ENCODE measurements around the gene EFL1. TPM values are rescaled to one million over a fixed set of nuclear protein-coding genes. Genes with fewer than 3 reads are reported as not detected.

The EFL1 gene
- total and polyA plus RNA-seq, 2 of the 4 experiments (the other 2 are of a cell fraction), result 10.1 to 24.6 TPM

- Histone ChIP-seq H3K79me1 (ENCODE audit: low read depth in 1 of 2, low read length in 2 of 2) (peaks cover 5 to 29% of the 10 kb centered on the region in 2 experiments; a peak in 3 of 4 replicates), H3K36me3 (ENCODE audit: control insufficient read depth, insufficient read depth, low read length) (no peaks in the 10 kb centered on the region), H3K23ac (ENCODE audit: low read depth, low read length) (no peak overlapping the region), H2BK20ac (ENCODE audit: low read depth, low read length) (0 out of 2 replicates have a peak overlapping the region, but pooled peaks have one; percentile 49), H3K14ac (replicated peaks; ENCODE audit: low read depth, low read length) (no peak overlapping the region), H2AFZ (replicated peaks; ENCODE audit: low read length, poor library complexity) (no peak overlapping the region), H4K5ac (ENCODE audit: low read depth, low read length) (peak overlapping the region; percentile 15; the same call in 1 of the 2 replicates), H3K27me3 (ENCODE audit: control insufficient read depth, insufficient read depth, low read length) (no peaks in the 10 kb centered on the region), H4K91ac (ENCODE audit: insufficient read depth, low read depth, low read length) (peak overlapping the region; percentile 31; the same call in 1 of the 2 replicates), H2AK5ac (ENCODE audit: low read depth, low read length) (peak overlapping the region; percentile 26; the same call in 1 of the 2 replicates), H3K9me1 (ENCODE audit: insufficient read depth, low read length) (peaks cover 19% of the 10 kb centered on the region), H3K56ac (ENCODE audit: extremely low read depth, insufficient read depth, low read length) (no peak overlapping the region), H2BK5ac (ENCODE audit: low read depth, low read length, poor library complexity, severe bottlenecking) (no peak overlapping the region), H4K8ac (ENCODE audit: low read depth in 2 of 2, low read length in 2 of 2) (no peak overlapping the region), H3K18ac (ENCODE audit: low read depth, low read length) (no peak overlapping the region), H2AK9ac (replicated peaks; ENCODE audit: low read depth, low read length, poor library complexity) (no peak overlapping the region), H3K4ac (ENCODE audit: low read depth, low read length) (peak overlapping the region; percentile 15; the same call in 1 of the 2 replicates), H3K4me2 (ENCODE audit: low read depth, low read length) (no peak overlapping the region), H3K4me3 (ENCODE audit: insufficient read depth, low read depth, low read length) (no peak overlapping the region), H2BK15ac (ENCODE audit: low read depth, low read length) (peak overlapping the region; percentile 27; the same call in 2 of the 3 replicates), H2BK120ac (ENCODE audit: low read depth, low read length) (peak overlapping the region; percentile 29; the same call in 1 of the 2 replicates), H4K20me1 (ENCODE audit: insufficient read depth, low read length) (no peaks in the 10 kb centered on the region), H3K9me3 (ENCODE audit: control insufficient read depth, insufficient read depth, low read length) (no peaks in the 10 kb centered on the region), H3K9ac (ENCODE audit: low read depth, low read length) (no peak overlapping the region), H3K27ac (ENCODE audit: insufficient read depth, low read length) (no peak overlapping the region), H3K4me1 (ENCODE audit: control insufficient read depth, insufficient read depth, low read length) (peaks cover 20% of the 10 kb centered on the region)
- no peak for TF ChIP-seq MXI1 (IDR thresholded peaks at IDR 0.05; ENCODE audit: borderline replicate concordance, low read depth, low read length)
- no peak for TF ChIP-seq RFX5 (IDR thresholded peaks at IDR 0.05; ENCODE audit: low read depth, low read length)
- in situ Hi-C loops (cut with MboI; ENCODE audit: low sequenced_read_pairs) (no loop called here), intact Hi-C loops (cut with micrococcal nuclease) (no loop called here), dilution Hi-C loops (cut with HindIII; ENCODE audit: low sequenced_read_pairs, unreplicated experiment) (no loop called here)
- ATAC-seq (ENCODE audit: low read depth) (no peak), DNase-seq (no peak)
- CTCF ChIA-PET, result no interaction called here
- POLR2A ChIA-PET (ENCODE audit: unreplicated experiment), result no interaction called here
- BruUV-seq (replicated peaks), result no TSS peak
- no CpG with 5 or more reads among the region's 3 CpGs for WGBS, 2 experiments (ENCODE audit: extremely low coverage in 2 of 2, insufficient read length in 1 of 2)
These were observed 136.2 kb downstream of the EFL1 start for GRCh38 chr15:82126346-82126745.
